Adipocyte (in vitro differentiated cells): ENCODE measurements around the gene CAMTA1.
"Not testable (repeated sequence)": the region's sequence is repeated elsewhere in the genome, so short reads cannot be mapped to it uniquely, and the experiment has no call there.

Source experiments
- DNase-seq: peaks from one replicate; pipeline ENCODE4 v3.0.0-alpha.2; 2015; ENCODE audit warnings: low read depth
- H3K27me3 ChIP-seq: replicated peaks from 2 replicates; pipeline ENCODE4 v1.7.0; 2013; ENCODE audit warnings: mild to moderate bottlenecking, low read length, moderate library complexity; ENCODE audit not compliant: control insufficient read depth, insufficient read depth
- H3K36me3 ChIP-seq: 2 replicates; pipeline ENCODE4 v1.7.0; 2013; ENCODE audit warnings: low read length, mild to moderate bottlenecking, moderate library complexity; ENCODE audit not compliant: control insufficient read depth, insufficient read depth, severe bottlenecking
- H3K4me1 ChIP-seq: 2 replicates; pipeline ENCODE4 v1.7.0; 2013; ENCODE audit warnings: mild to moderate bottlenecking, low read length, moderate library complexity; ENCODE audit not compliant: control insufficient read depth, insufficient read depth
- H3K4me3 ChIP-seq: 2 replicates; pipeline ENCODE4 v1.7.0; 2013; ENCODE audit warnings: mild to moderate bottlenecking, low read length, moderate library complexity
- H3K9ac ChIP-seq: 2 replicates; pipeline ENCODE4 v1.7.0; 2013; ENCODE audit warnings: mild to moderate bottlenecking, low read length, moderate library complexity
- H3K9me3 ChIP-seq: 2 replicates; pipeline ENCODE4 v1.7.0; 2013; ENCODE audit warnings: mild to moderate bottlenecking, low read length, moderate library complexity; ENCODE audit not compliant: control insufficient read depth

The CAMTA1 gene

DNA sequence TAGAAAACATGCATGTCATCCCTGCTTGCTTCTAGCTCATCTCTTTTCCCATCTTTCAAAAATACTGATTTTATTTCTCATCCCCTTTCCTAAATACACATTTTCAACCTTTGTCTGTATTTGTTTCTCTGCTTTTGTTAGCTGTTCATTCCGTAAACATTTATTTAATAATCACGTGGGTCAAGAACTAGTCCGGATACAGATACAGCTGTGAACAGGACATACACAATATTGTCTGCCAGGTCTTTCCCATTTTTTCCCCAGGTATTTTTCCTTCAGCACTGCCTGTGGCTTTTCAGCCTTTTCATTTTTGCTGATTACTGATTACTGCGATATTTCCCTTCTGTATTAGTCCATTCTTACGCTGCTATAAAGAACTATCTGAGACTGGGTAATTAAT, 1004.6 kb downstream of the CAMTA1 start:
- DNase-seq, result no peak
- no peaks in the 10 kb centered on the region for H3K27me3 ChIP-seq
- H3K36me3 ChIP-seq, result peaks cover 53% of the 10 kb centered on the region
- H3K9me3 ChIP-seq, result no peaks in the 10 kb centered on the region
- H3K4me3 ChIP-seq, result no peak overlapping the region
- H3K4me1 ChIP-seq, result peaks cover 9% of the 10 kb centered on the region
- H3K9ac ChIP-seq, result no peak overlapping the region

GRCh38 chr1:7791027-7791426, 1005.8 kb downstream of the CAMTA1 start:
- H3K36me3 ChIP-seq, result peaks cover 54% of the 10 kb centered on the region
- not testable (repeated sequence) for H3K9ac ChIP-seq, H3K4me1 ChIP-seq

DNA sequence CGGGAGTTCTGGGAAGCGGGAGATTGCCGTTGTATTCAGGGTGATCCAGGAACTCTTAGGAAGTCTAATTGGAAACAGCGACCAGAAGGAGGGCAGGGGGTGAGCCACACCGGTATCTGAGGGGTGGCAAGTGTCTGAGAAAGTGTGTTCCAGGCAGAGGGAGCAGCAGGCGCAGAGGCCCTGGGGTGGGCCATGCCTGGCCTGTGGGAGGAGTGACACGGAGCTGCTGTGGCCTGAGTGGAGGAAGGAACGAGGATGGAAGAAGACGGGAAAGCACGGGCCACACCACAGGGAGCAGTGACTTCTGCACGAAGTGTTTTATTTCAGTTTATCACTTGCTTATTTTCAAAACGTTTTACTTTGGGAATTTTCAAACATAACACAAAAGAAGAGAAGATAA, 1010.2 kb downstream of the CAMTA1 start:
- Histone ChIP-seq H3K4me1 (no peaks in the 10 kb centered on the region), H3K27me3 (no peaks in the 10 kb centered on the region), H3K36me3 (peaks cover 36% of the 10 kb centered on the region), H3K9me3 (no peaks in the 10 kb centered on the region), H3K9ac (no peak overlapping the region), H3K4me3 (no peak overlapping the region)
- no peak for DNase-seq

More at GRCh38 chr1:7791027-7791426, 1005.8 kb downstream of the CAMTA1 start:
- not testable (repeated sequence) for H3K9me3 ChIP-seq, H3K27me3 ChIP-seq, H3K4me3 ChIP-seq, DNase-seq

DNA sequence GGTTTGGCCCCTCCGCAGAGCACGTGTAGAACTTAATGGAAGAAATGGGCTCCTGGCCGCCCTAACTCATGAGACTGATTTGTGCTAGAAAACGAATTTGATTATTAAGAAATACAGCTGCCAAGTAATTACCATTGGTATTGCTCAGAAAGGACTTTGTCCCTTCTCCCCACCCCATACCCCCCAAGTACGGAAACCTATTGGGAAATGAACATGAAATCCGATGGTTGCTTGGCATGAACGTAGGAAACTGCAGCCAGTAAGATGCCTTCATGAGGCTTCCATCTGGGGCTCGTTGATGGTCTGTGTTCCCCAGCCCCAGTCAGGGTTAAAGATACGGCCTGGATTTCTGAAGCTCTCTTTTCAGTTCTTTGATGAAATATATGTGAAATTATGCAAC, 1020.2 kb downstream of the CAMTA1 start:
- no peak overlapping the region for H3K9ac ChIP-seq
- H3K4me3 ChIP-seq, result no peak overlapping the region
- H3K27me3 ChIP-seq, result no peaks in the 10 kb centered on the region
- peaks cover 76% of the 10 kb centered on the region for H3K36me3 ChIP-seq
- DNase-seq, result no peak
- no peaks in the 10 kb centered on the region for H3K9me3 ChIP-seq
- H3K4me1 ChIP-seq, result no peaks in the 10 kb centered on the region

DNA sequence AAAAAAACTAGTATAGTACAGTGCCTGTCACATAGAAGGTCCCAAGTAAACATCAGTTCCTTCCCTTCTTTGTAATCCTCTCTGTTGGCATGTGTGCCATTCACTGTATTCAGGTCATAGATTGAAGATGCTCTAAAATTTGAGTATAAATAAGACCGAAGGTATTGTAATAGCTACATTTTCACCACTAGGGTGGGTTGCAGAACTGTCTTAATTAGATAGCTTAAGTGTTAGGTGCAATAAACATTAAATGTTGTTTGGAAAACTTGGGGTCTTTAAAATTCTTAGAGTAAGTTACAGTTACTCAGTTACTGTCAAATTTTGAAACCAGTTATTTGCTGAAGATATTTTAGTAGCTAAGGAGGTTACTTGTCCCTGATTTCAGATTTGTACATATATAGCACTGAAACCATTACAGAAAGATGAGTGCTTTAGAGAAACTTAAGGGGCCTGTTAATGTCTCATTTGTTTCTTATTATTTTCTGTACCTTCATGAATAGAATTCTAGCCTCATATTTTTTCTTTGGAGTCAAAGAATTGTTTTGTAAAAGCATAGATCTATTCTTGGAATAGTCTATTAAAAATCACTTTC, 1023.1 kb downstream of the CAMTA1 start:
- H3K36me3 ChIP-seq, result peaks cover 75% of the 10 kb centered on the region
- H3K27me3 ChIP-seq, result no peaks in the 10 kb centered on the region
- peaks cover 4% of the 10 kb centered on the region for H3K9me3 ChIP-seq
- no peak overlapping the region for H3K4me3 ChIP-seq
- peak; percentile 58 for DNase-seq
- H3K4me1 ChIP-seq, result no peaks in the 10 kb centered on the region
- H3K9ac ChIP-seq, result no peak overlapping the region

- Histone ChIP-seq H3K4me1 (no peaks in the 10 kb centered on the region), H3K27me3 (no peaks in the 10 kb centered on the region), H3K9ac (no peak overlapping the region), H3K4me3 (no peak overlapping the region), H3K9me3 (peaks cover 14% of the 10 kb centered on the region), H3K36me3 (peaks cover 73% of the 10 kb centered on the region)
- DNase-seq, result no peak
Measured at GRCh38 chr1:7809742-7810141, 1024.5 kb downstream of the CAMTA1 start.

DNA sequence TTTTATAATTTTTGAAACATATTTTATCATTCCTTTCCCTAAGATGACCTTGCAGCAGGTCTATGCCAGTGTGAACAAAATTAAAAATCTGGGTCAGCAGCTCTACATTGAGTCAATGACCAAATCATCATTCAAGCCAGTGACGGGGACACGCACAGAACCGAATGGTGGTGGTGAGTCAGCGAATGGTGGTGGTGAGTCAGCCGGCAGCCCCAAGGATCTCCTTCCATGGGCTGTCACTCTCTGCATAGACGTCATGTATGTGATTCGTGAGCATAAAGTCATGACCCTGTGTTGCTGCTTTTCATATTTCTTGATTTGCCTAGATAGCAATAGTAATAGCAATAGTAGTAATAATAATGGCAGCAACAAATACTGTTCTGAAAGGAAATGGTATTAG, 1025.1 kb downstream of the CAMTA1 start:
- Histone ChIP-seq H3K9ac (no peak overlapping the region), H3K36me3 (peaks cover 69% of the 10 kb centered on the region), H3K4me1 (no peaks in the 10 kb centered on the region), H3K27me3 (no peaks in the 10 kb centered on the region), H3K4me3 (no peak overlapping the region), H3K9me3 (peaks cover 14% of the 10 kb centered on the region)
- DNase-seq, result peak; percentile 65

GRCh38 chr1:7811476-7811875, 1026.2 kb downstream of the CAMTA1 start:
- Histone ChIP-seq H3K4me1 (no peaks in the 10 kb centered on the region), H3K9me3 (peaks cover 14% of the 10 kb centered on the region), H3K27me3 (no peaks in the 10 kb centered on the region), H3K36me3 (peaks cover 59% of the 10 kb centered on the region), H3K4me3 (no peak overlapping the region), H3K9ac (no peak overlapping the region)
- DNase-seq, result no peak

GRCh38 chr1:7813677-7814373, 1028.6 kb downstream of the CAMTA1 start:
- Histone ChIP-seq H3K9me3 (peaks cover 14% of the 10 kb centered on the region), H3K27me3 (no peaks in the 10 kb centered on the region), H3K4me1 (no peaks in the 10 kb centered on the region), H3K4me3 (peak overlapping the region; percentile 2), H3K9ac (no peak overlapping the region), H3K36me3 (peaks cover 60% of the 10 kb centered on the region)
- no peak for DNase-seq
